A549 (cell line): ENCODE results near the gene WNT9A.

Experiments
- CBX2 ChIP-seq: fragments of 200-600 bp; sonication (generic); IDR thresholded peaks from 2 replicates; pipeline ENCODE4 v1.6.1; 2016; ENCODE audit warnings: low read depth, mild to moderate bottlenecking, borderline replicate concordance
- CEBPB ChIP-seq, 2 experiments: fragments of >200 bp in 1 of 2; sonication (Bioruptor Twin) in 1 of 2; formaldehyde crosslinking in 1 of 2; IDR thresholded peaks; 2 replicates each; pipeline ENCODE4 v1.6.1; 2012 to 2016
- CHD2 ChIP-seq: fragments of 150-350 bp; IDR thresholded peaks from 2 replicates; pipeline ENCODE4 v1.6.1; 2014; ENCODE audit warnings: low read length; ENCODE audit not compliant: partially characterized antibody
- JUN ChIP-seq, 2 experiments: fragments of >200 bp; sonication (Bioruptor Twin); formaldehyde crosslinking; IDR thresholded peaks; 2 replicates in 1 of 2; 3 replicates in 1 of 2; pipeline ENCODE4 v1.6.1; 2016 to 2017
- MAFK ChIP-seq: fragments of 450-650 bp; IDR thresholded peaks from 2 replicates; pipeline ENCODE4 v1.6.1; 2014; ENCODE audit not compliant: partially characterized antibody
- MAZ ChIP-seq: fragments of 150-350 bp; IDR thresholded peaks from 2 replicates; pipeline ENCODE4 v1.6.1; 2014; ENCODE audit warnings: antibody characterized with exemption, low read depth, low read length, borderline replicate concordance
- POLR2AphosphoS2 ChIP-seq: conservative IDR thresholded peaks from 2 replicates; pipeline ENCODE4 v1.6.1; 2012; ENCODE audit warnings: low read length, improper control_type of control experiment, inconsistent platforms
- TF ChIP-seq, protein P1 (sequence below): fragments of >200 bp; sonication (Bioruptor Twin); formaldehyde crosslinking; IDR thresholded peaks from 3 replicates; pipeline ENCODE4 v1.5.1; 2016

DNA sequence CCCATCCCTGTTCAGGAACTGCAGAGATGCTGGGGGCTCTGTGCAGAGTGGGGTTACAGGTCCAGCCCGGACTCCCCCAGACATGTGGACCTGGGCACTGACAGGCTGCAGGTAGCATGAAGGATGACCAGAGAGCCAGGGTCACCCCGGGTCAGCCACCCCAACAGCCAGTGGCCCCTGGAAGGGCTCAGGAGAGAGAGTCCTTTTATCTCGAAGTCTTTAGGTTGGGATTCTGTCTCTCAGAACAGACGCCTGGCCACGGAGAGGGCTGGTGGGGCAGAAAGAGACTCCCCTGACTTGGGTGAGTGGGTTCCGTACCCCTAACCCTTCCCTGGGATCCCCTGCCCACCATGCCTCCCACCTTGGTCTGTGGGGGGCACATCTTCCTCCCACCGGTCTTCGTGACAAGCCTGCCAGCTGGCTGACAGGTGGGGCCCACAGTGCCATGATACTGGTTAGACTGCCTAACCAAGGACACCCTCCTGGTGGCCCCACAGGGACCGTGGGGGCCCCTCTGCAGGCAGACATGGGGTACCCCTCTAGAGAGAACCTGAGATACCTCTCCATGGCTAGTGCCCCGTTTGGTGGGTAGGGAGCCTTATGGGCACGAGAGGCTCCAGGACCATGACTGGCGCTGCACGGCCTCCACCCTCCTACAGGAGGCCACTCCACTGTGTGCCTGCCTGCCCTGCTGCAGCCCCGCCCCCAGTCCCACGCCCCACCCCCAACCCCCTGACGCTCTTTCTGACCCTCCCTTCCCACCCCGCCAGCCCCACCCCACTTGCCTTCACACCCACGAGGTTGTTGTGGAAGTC is 24.2 kb downstream of the WNT9A start:
- TF ChIP-seq MAZ (no peak), MAFK (no peak), CEBPB (IDR thresholded peaks at IDR 0.05) (no peak), CHD2 (no peak), JUN (IDR thresholded peaks at IDR 0.05) (no peak), POLR2AphosphoS2 (no peak), CBX2 (no peak)
- TF ChIP-seq, protein P1, sequence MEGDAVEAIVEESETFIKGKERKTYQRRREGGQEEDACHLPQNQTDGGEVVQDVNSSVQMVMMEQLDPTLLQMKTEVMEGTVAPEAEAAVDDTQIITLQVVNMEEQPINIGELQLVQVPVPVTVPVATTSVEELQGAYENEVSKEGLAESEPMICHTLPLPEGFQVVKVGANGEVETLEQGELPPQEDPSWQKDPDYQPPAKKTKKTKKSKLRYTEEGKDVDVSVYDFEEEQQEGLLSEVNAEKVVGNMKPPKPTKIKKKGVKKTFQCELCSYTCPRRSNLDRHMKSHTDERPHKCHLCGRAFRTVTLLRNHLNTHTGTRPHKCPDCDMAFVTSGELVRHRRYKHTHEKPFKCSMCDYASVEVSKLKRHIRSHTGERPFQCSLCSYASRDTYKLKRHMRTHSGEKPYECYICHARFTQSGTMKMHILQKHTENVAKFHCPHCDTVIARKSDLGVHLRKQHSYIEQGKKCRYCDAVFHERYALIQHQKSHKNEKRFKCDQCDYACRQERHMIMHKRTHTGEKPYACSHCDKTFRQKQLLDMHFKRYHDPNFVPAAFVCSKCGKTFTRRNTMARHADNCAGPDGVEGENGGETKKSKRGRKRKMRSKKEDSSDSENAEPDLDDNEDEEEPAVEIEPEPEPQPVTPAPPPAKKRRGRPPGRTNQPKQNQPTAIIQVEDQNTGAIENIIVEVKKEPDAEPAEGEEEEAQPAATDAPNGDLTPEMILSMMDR, result no peak
